Esophagus muscularis mucosa (tissue), 4 donors: ENCODE data around the gene ASB18.

Source experiments
- EP300 ChIP-seq: sonication (generic); formaldehyde crosslinking; IDR thresholded peaks from one replicate; pipeline ENCODE4 v1.6.1; 2017; ENCODE audit warnings: antibody characterized with exemption
- POLR2A ChIP-seq: fragments of 450-650 bp; IDR thresholded peaks from one replicate; pipeline ENCODE4 v1.6.1; 2017; ENCODE audit warnings: antibody characterized with exemption, moderate library complexity, mild to moderate bottlenecking, low read depth
- TF ChIP-seq, protein P1 (sequence below), 3 experiments: fragments of 200-600 bp in 2 of 3; fragments of 450-650 bp in 1 of 3; sonication (generic) in 2 of 3; IDR thresholded peaks; one replicate each; pipeline ENCODE4 v1.5.1; 2017 to 2019; ENCODE audit warnings: antibody characterized with exemption in 3 of 3, mild to moderate bottlenecking in 2 of 3, moderate library complexity in 1 of 3

DNA sequence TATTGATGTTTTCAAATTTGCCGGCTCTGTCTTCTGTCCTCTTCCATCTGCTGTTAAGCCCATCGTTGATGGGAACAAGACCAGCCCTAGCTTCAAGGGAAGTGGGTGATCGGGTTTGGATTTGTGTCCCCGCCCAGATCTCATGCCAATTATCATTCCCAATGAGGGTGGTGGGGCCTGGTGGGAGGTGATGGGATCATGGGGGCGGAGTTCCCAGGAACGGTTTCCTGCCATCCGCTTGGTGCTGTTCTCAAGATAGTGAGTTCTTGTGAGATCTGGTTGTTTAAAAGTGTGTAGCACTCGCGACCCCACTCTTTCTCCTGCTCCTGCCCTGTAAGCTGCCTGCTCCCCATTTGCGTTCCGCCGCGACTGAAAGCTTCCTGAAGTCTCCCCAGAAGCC is 9.5 kb downstream of the ASB18 start:
- TF ChIP-seq, protein P1, sequence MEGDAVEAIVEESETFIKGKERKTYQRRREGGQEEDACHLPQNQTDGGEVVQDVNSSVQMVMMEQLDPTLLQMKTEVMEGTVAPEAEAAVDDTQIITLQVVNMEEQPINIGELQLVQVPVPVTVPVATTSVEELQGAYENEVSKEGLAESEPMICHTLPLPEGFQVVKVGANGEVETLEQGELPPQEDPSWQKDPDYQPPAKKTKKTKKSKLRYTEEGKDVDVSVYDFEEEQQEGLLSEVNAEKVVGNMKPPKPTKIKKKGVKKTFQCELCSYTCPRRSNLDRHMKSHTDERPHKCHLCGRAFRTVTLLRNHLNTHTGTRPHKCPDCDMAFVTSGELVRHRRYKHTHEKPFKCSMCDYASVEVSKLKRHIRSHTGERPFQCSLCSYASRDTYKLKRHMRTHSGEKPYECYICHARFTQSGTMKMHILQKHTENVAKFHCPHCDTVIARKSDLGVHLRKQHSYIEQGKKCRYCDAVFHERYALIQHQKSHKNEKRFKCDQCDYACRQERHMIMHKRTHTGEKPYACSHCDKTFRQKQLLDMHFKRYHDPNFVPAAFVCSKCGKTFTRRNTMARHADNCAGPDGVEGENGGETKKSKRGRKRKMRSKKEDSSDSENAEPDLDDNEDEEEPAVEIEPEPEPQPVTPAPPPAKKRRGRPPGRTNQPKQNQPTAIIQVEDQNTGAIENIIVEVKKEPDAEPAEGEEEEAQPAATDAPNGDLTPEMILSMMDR (IDR thresholded peaks at IDR 0.05), result no peak
- TF ChIP-seq POLR2A (no peak), EP300 (no peak)
